Measurements from ENCODE around the gene ZNF429.
A peak's percentile ranks its signal among the peaks of the same experiment; 100 is the strongest.
"Not testable (repeated sequence)": the region's sequence is repeated elsewhere in the genome, so short reads cannot be mapped to it uniquely, and the experiment has no call there.

The ZNF429 gene

DNA sequence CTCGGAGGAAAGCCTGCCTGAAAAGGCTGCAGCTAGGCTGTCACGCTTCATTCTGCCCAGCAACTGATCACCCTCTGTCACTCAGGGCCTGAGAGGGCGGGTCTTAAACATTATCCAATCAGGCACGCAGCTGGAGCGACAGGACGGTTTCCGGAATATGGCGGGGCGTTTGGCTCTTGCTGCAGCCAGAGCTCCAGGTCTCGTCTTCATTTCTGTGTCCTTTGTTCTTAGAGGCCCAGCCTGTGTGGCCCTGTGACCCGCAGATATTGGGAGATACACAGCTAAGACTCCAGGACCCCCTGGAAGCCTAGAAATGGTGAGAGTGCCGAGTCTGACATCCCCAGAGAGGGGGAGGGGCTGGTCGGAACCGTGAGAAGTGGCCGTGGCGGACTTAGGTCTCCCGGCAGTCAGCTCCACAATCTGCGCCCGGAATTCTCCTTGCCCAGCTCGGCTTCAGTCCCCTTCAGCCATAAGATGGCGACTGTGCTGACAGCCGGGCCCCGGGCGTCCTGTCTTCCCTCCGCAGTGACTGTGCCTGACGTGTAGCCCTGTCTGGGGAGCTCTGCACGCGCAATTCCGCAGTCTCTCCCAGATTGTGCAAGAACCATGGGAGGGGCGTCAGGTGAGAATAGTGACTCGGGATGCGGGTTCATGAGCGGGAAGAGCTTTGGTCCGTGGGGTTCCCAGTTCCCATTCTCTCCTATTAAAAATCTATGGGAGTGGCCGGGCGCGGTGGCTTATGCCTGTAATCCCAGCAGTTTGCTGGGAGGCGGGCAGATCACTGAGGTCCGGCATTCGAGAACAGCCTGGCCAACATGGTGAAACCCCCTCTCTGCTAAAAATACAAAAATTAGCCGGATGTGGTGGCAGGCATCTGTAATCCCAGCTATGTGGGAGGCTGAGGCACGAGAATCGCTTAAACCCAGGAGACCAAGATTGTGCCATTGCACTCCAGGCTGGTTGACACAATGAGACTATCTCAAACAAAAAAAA lies at the start of gene ZNF429:
ZNF429 (plus strand) TSS at position 144 of the 993 bp plus-strand sequence; CDS start at position 314, 170 bp downstream.
- peaks cover 10% of the 10 kb centered on the region for H3K9me3 Mint-ChIP-seq
- no peaks in the 10 kb centered on the region for H3K27me3 Mint-ChIP-seq
- H3K27ac Mint-ChIP-seq = peak within 1 kb of the TSS; percentile 99
- H3K36me3 Mint-ChIP-seq (ENCODE audit: low read depth) = peaks cover 49% of the 10 kb centered on the region
- peak; percentile 88 for DNase-seq
- peak within 1 kb of the TSS; percentile 100 for H3K4me3 Mint-ChIP-seq
- H3K4me1 Mint-ChIP-seq (ENCODE audit: low read depth) = peaks cover 39% of the 10 kb centered on the region

DNA sequence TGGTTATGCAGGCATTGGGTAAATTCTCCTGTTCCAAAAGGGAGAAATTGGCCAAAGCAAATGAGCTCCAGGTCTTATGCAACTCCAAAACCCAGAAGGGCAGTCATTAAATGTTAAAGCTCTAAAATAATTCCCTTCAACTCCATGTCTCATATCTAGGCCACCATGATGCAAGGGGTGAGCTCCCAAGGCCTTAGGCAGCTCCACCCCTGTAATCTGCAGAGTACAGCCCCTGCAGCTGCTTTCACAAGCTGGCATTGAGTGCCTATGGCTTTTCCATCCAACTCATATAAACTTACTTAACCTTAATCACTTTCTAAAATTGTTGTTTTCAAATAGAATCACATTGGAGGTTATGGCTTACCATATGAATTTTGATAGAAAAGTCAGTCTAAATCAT lies 44.7 kb upstream of the ZNF429 start:
- no peak for DNase-seq
- H3K4me3 Mint-ChIP-seq = no peak overlapping the region
- H3K27me3 Mint-ChIP-seq = peaks cover 22% of the 10 kb centered on the region
- peaks cover 30% of the 10 kb centered on the region for H3K9me3 Mint-ChIP-seq
- H3K36me3 Mint-ChIP-seq (ENCODE audit: low read depth) = peaks cover 32% of the 10 kb centered on the region
- no peak overlapping the region for H3K27ac Mint-ChIP-seq
- peaks cover 3% of the 10 kb centered on the region for H3K4me1 Mint-ChIP-seq (ENCODE audit: low read depth)

- peaks cover 24% of the 10 kb centered on the region for H3K9me3 Mint-ChIP-seq
- H3K27ac Mint-ChIP-seq = no peak overlapping the region
- peaks cover 27% of the 10 kb centered on the region for H3K36me3 Mint-ChIP-seq (ENCODE audit: low read depth)
- peaks cover 22% of the 10 kb centered on the region for H3K27me3 Mint-ChIP-seq
- H3K4me1 Mint-ChIP-seq (ENCODE audit: low read depth) = peaks cover 3% of the 10 kb centered on the region
- H3K4me3 Mint-ChIP-seq = no peak overlapping the region
- DNase-seq = no peak
Observed at GRCh38 chr19:21462540-21462939, 42.9 kb upstream of the ZNF429 start.

- peak; percentile 36 for DNase-seq
- peaks cover 19% of the 10 kb centered on the region for H3K9me3 Mint-ChIP-seq
- peaks cover 3% of the 10 kb centered on the region for H3K4me1 Mint-ChIP-seq (ENCODE audit: low read depth)
- H3K27ac Mint-ChIP-seq = no peak overlapping the region
- peaks cover 23% of the 10 kb centered on the region for H3K36me3 Mint-ChIP-seq (ENCODE audit: low read depth)
- H3K27me3 Mint-ChIP-seq = peaks cover 22% of the 10 kb centered on the region
- peak overlapping the region; percentile 79 for H3K4me3 Mint-ChIP-seq
Observed at GRCh38 chr19:21463449-21464105, 41.8 kb upstream of the ZNF429 start.

DNA sequence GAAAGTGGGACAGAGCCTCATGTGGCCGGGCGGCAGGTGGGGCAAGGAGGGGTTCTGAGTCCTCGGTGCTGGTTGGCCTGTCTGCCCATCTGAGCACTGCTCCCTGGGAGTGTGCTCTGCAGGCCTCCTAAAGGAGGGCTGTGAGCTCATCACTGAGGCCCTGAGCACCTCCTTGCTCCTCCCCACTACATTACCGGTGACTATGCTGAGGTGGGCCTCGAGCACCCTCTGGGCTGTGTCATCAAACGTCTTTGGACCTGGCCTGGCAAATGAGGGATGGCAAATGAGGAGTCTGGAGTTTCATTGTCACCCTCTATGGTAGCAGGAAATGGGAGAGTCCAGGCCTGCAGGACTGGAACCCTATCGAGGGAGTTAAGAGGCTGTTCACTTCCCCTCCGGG lies 38.8 kb upstream of the ZNF429 start:
- Mint-ChIP-seq H3K36me3 (ENCODE audit: low read depth) (peaks cover 16% of the 10 kb centered on the region), H3K9me3 (peaks cover 13% of the 10 kb centered on the region), H3K27me3 (peaks cover 22% of the 10 kb centered on the region), H3K4me3 (no peak overlapping the region), H3K27ac (no peak overlapping the region), H3K4me1 (ENCODE audit: low read depth) (peaks cover 3% of the 10 kb centered on the region)
- DNase-seq = no peak

- Mint-ChIP-seq H3K4me1 (ENCODE audit: low read depth) (peaks cover under 1% of the 10 kb centered on the region), H3K36me3 (ENCODE audit: low read depth) (peaks cover 3% of the 10 kb centered on the region), H3K27ac (no peak overlapping the region), H3K4me3 (no peak overlapping the region), H3K27me3 (peaks cover 4% of the 10 kb centered on the region), H3K9me3 (peaks cover 2% of the 10 kb centered on the region)
- no peak for DNase-seq
Observed at GRCh38 chr19:21468791-21469190, 36.6 kb upstream of the ZNF429 start.

DNA sequence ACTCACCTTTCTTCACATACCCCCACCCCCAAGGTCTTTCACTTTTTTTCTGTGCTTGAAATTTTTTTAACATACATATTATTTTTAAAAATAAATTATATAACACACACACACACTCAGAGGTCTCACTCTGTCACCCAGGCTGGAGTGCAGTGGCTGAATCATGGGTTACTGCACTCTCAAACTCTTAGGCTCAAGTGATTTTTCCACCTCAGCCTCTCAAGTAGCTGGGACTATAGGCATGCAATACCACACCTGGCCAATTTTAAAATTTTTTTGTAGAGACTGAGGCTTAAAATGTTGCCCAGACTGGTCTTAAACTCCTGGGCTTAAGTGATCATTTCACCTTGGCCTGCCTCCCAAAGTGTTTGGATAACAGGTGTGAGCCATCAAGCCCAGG lies 32.9 kb upstream of the ZNF429 start:
- Mint-ChIP-seq H3K27me3 (peaks cover 18% of the 10 kb centered on the region), H3K4me1 (ENCODE audit: low read depth) (peaks cover 5% of the 10 kb centered on the region), H3K9me3 (no peaks in the 10 kb centered on the region), H3K27ac (no peak overlapping the region), H3K4me3 (no peak overlapping the region), H3K36me3 (ENCODE audit: low read depth) (peaks cover 5% of the 10 kb centered on the region)
- no peak for DNase-seq

GRCh38 chr19:21474671-21475181 lies 30.7 kb upstream of the ZNF429 start:
- H3K4me3 Mint-ChIP-seq = peak overlapping the region; percentile 79
- no peak overlapping the region for H3K27ac Mint-ChIP-seq
- H3K4me1 Mint-ChIP-seq (ENCODE audit: low read depth) = peaks cover 5% of the 10 kb centered on the region
- DNase-seq = peak; percentile 85
- H3K36me3 Mint-ChIP-seq (ENCODE audit: low read depth) = peaks cover 5% of the 10 kb centered on the region
- H3K27me3 Mint-ChIP-seq = peaks cover 18% of the 10 kb centered on the region
- no peaks in the 10 kb centered on the region for H3K9me3 Mint-ChIP-seq

- H3K9me3 Mint-ChIP-seq, H3K27me3 Mint-ChIP-seq: not testable (repeated sequence)
Observed at GRCh38 chr19:21482361-21482760, 23.0 kb upstream of the ZNF429 start.

GRCh38 chr19:21482863-21483276 lies 22.5 kb upstream of the ZNF429 start:
- H3K4me1 Mint-ChIP-seq (ENCODE audit: low read depth) = peaks cover 3% of the 10 kb centered on the region
- no peaks in the 10 kb centered on the region for H3K36me3 Mint-ChIP-seq (ENCODE audit: low read depth)
- H3K27ac Mint-ChIP-seq = no peak overlapping the region
- H3K9me3 Mint-ChIP-seq = no peaks in the 10 kb centered on the region
- peak; percentile 77 for DNase-seq
- no peak overlapping the region for H3K4me3 Mint-ChIP-seq
- no peaks in the 10 kb centered on the region for H3K27me3 Mint-ChIP-seq

More at GRCh38 chr19:21482361-21482760, 23.0 kb upstream of the ZNF429 start:
- not testable (repeated sequence) for H3K27ac Mint-ChIP-seq; H3K4me3 Mint-ChIP-seq; H3K36me3 Mint-ChIP-seq (ENCODE audit: low read depth); DNase-seq; H3K4me1 Mint-ChIP-seq (ENCODE audit: low read depth)

DNA sequence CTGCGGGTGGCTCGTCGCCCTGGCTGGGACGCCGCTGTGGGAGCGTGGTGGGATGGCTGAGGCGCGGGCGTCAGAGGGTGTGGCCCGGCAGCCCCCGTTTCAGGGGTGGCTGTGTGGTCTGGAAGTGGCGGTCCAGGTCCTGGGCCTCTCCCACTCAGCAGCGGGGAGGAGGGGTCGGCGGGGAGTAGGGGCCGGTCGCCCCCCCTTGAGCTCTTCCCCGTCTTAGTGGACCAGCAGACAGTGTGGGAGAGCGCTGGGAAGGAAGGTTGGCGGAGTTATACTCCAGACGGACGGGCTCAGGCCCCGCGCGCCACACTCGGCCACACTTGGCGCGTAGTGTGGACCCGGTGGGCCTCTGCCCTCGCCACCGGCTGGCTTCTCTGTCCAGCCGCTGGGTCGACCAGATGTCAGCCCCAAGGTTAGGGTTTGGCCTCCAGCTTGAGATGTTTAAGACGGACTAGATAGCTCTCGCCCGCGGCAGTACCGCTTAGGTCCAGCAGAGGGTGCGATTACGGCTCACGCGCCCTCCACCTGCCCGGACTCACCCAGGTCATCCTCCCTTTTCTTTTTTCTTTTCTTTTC lies 21.7 kb upstream of the ZNF429 start:
- Mint-ChIP-seq H3K27me3 (no peaks in the 10 kb centered on the region), H3K27ac (no peak overlapping the region), H3K4me3 (no peak overlapping the region), H3K36me3 (ENCODE audit: low read depth) (no peaks in the 10 kb centered on the region), H3K9me3 (no peaks in the 10 kb centered on the region), H3K4me1 (ENCODE audit: low read depth) (peaks cover 3% of the 10 kb centered on the region)
- peak; percentile 77 for DNase-seq

DNA sequence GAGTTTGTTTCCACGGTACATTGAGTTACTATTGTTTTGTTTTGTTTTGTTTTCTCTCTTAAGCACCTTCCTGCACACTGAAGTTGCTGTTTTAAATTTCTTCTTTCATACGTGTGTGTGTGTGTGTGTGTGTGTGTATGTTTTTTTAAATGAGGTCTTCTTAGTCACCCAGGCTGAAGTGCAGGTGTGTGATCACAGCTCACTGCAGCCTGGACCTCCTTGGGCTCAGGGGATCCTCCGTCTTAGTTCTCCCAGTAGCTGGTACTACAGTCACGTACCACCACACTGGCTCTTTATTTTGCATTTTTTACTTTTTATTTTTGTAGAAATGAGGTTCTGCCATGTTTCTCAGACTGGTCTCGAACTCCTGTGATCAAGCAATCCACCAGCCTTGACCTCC lies 20.8 kb upstream of the ZNF429 start:
- Mint-ChIP-seq H3K27me3 (no peaks in the 10 kb centered on the region), H3K4me3 (no peak overlapping the region), H3K4me1 (ENCODE audit: low read depth) (peaks cover 3% of the 10 kb centered on the region), H3K36me3 (ENCODE audit: low read depth) (no peaks in the 10 kb centered on the region), H3K9me3 (no peaks in the 10 kb centered on the region), H3K27ac (no peak overlapping the region)
- no peak for DNase-seq

- Mint-ChIP-seq H3K9me3 (no peaks in the 10 kb centered on the region), H3K27ac (no peak overlapping the region), H3K27me3 (no peaks in the 10 kb centered on the region), H3K4me3 (no peak overlapping the region), H3K36me3 (ENCODE audit: low read depth) (no peaks in the 10 kb centered on the region), H3K4me1 (ENCODE audit: low read depth) (peaks cover 3% of the 10 kb centered on the region)
- DNase-seq = no peak
Observed at GRCh38 chr19:21485926-21486325, 19.5 kb upstream of the ZNF429 start.

DNA sequence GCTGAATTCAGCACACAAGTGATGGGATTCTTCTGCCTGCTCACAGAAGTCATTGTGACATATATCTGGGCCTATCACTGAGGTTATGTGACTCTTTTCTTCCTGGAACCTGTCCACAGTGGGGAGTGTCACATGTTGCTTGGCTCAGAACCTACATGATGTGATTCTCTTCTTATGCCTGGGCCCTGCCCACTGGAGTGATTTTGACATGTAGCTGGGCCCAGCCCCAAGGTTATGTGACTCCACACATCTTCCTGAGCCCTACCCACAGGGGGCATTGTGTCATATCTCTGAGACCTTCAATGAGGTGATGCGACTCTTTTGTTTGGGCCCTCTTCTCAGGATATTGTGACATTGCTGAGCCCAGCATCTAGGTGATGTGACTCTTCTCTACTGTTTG lies 17.4 kb upstream of the ZNF429 start:
- no peak overlapping the region for H3K27ac Mint-ChIP-seq
- no peak for DNase-seq
- no peaks in the 10 kb centered on the region for H3K9me3 Mint-ChIP-seq
- H3K36me3 Mint-ChIP-seq (ENCODE audit: low read depth) = no peaks in the 10 kb centered on the region
- H3K4me3 Mint-ChIP-seq = no peak overlapping the region
- no peaks in the 10 kb centered on the region for H3K27me3 Mint-ChIP-seq
- H3K4me1 Mint-ChIP-seq (ENCODE audit: low read depth) = no peaks in the 10 kb centered on the region

Data from activated T-cell treated with anti-CD3 and anti-CD28 coated beads, Interleukin-2, amount 50 U/mL, for 24 hours (primary cell).